NCI-H1048 (cell line): Measurements from ENCODE around the gene SH3BGRL2.

ENCODE experiments used
- DNase-seq: peaks from one replicate; lab custom pipeline; 2025; lab: John Stamatoyannopoulos, UW

The SH3BGRL2 gene

GRCh38 chr6:79630883-79631692 lies at the start of gene SH3BGRL2:
SH3BGRL2 (plus strand) TSS chr6:79631329; CDS start chr6:79631462, 133 bp downstream.
- DNase-seq, result peak; percentile 21

- no peak for DNase-seq
Observed at GRCh38 chr6:79584332-79584731, 46.8 kb upstream of the SH3BGRL2 start.

DNA sequence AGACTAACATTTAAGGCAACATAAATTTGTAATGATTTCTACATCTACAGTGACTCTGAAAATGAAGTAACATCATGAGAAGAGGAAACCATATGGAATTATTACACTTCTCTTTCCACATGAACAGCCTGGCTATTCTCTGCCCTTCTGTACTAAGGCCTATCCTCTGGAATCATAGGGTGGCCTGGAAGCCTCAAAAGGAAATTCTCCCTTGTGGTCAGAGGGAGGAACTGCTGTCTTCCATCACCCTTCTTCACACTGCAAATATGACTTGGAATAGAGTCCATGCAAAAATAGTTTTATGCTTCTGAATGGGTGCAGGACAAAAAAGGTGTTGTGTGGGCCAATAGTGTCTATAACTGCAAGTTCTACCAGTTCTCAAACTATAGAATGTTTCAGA lies 44.6 kb upstream of the SH3BGRL2 start:
- DNase-seq, result no peak

DNA sequence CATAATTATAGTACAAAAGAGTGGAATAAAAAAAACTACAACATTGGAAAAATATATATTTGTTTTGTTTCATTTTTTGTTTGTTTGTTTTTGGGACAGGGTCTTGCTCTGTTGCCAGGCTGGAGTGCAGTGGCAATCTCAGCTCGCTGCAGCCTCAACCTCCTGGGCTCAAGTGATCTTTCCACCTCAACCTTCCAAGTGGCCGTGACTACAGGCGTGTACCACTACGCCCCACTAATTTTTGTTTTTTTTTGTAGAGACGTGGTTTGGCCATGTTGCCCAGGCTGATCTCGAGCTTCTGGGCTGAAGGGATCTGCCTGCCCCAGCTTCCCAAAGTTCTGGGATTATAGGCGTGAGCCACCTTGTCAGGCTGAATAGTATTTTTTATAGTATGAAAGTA lies 41.4 kb upstream of the SH3BGRL2 start:
- DNase-seq, result no peak

DNA sequence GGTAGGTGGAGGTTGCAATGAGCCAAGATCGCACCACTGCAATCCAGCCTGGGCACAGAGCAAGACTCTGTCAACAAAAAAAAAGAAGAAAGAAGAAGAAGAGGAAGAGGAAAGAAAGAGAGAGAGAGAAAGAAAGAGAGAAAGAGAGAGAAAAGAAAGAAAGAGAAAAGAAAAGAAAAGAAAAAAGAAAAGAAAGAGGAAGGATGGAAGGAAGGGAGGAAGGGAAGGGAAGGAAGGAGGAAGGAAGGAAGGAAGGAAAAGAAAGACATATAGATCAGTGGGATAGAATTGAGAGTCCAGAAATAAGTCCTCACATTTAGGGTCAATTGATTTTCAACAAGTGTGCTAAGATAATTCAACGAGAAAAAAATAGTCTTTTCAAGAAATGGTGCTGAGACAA lies 34.0 kb upstream of the SH3BGRL2 start:
- no peak for DNase-seq

DNA sequence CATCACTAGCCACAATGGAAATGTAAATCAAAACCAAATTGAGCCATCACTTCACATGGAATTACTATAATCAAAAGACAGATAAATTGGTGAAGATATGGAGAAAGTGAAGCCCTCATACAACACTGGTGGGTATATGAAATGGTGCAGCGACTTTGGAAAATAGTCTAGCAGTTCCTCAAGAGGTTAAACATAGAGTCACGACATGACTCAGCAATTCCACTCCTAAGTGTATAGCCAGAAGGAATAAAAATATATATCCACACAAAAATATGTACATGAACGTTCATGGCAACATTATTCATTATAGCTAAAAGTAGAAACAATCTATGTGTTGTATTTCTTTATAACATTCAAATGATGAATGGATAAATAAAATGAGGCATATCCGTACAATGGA lies 33.1 kb upstream of the SH3BGRL2 start:
- DNase-seq, result no peak

DNA sequence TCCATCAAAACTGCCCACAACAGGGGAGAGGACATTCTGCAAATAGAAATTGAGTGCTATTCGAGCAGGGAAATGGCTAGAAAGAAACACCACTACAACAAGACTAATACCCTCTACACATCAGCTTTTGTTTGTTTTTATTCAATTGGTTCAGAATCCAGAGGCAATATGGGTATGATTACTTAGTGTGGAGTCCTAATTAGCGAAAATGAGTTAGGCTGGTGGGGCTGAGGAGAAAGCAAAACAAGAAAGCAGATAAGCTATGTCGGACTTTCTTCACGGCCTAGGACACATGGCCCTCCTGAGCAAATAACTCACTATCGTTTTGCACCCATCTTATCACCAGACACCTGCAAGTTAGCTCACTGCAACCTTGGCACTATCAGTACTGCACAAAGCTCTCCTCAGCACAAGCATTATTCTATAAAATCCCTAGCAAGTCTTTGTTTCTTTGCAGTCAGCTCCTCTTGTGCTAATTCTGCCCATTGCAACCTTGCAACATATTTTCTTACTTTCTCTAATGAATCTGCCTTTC lies 31.3 kb upstream of the SH3BGRL2 start:
- no peak for DNase-seq

- DNase-seq, result no peak
Observed at GRCh38 chr6:79600313-79600712, 30.8 kb upstream of the SH3BGRL2 start.

DNA sequence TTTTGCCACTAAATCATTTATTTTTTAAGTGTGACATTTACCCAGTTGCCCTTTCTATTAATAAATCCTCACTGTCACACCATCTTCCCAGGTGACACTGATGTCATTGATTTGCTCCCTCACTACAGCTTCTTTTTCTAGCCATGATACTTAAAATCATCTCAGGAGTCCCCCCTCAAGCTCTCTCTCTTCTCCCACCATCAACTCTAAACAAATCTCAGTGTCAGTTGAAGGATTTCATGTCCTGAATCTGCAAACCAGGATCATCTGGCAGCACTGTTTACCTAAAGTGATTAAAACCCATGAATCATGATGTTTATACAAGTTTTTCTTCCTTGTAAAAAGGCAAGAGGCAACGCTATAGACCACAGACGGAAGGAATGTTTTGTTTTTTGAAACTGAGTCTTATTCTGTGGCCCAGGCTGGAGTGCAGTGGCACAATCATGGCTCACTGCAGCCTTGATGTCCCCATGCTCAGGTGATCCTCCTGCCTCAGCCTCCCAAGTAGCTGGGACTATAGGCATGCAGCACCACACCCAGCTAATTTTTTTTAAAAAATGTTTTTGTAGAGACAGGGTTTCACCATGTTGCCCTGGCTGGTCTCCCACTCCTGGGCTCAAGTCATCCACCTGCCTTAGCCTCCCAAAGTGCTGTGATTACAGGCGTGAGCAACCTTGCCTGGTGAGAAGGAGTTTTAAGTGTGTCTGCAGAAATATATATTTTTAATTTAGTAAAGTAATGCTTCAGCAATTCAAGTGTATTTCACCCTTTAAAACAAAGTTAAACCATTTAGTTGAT lies 30.1 kb upstream of the SH3BGRL2 start:
- DNase-seq, result no peak

DNA sequence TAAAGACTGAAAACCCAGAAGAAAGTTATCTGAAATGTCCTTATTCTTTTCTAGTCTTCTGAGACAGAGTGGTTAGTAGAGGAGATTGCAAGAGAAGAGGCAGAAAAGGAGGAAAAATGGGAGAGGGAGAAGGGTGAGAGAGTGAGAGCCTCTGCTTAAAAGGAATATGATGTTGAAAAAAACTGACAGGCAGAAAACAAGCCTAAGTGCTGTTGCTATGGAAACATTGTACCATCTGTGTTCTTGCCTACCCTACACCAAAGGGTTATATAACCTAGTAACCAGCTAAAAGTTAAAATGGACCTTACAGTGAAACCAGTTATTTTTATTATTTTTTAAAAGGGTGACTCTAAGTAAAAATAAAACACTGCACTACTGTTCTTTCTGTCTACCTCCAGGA lies 28.3 kb upstream of the SH3BGRL2 start:
- no peak for DNase-seq

DNA sequence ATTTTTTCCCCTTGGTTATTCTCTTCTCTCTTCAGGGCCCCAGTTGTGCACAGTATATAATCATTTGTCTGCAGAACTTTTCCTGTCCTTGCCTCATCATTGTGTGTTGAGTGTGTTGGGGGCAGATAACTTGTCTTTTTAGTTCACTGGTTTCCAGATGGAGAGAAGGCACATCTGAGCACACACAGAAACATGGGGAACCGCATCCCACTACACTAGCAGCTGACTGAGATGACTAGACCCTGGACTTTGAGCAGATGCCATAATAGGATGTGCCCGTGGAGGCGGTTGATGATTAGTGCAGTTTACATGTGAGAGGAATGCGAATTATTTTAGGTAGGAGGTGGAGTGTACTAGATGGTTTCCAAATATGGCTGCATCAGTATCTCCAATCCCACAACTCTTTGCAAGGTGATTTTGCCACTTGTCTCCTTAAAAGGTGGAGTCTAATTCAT lies 26.5 kb upstream of the SH3BGRL2 start:
- no peak for DNase-seq

DNA sequence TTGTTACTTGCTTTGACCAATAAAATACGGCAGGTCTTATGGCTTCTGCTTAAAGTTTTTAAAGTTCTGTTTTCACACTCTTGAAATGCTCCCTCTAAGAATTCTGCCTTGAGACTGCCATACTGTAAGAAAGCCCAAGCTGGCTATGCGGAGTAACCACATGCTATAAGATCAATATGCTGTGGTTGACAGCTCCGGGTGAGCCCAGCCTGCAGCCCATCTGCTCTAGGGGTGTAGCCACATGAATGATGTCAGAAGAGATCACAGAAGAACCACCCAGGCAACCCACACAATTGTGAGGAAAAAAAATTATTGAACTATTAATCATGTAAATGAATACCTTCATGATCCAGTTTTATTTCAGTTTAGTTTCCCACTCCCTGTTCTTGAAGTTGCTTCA lies 26.1 kb upstream of the SH3BGRL2 start:
- no peak for DNase-seq

DNA sequence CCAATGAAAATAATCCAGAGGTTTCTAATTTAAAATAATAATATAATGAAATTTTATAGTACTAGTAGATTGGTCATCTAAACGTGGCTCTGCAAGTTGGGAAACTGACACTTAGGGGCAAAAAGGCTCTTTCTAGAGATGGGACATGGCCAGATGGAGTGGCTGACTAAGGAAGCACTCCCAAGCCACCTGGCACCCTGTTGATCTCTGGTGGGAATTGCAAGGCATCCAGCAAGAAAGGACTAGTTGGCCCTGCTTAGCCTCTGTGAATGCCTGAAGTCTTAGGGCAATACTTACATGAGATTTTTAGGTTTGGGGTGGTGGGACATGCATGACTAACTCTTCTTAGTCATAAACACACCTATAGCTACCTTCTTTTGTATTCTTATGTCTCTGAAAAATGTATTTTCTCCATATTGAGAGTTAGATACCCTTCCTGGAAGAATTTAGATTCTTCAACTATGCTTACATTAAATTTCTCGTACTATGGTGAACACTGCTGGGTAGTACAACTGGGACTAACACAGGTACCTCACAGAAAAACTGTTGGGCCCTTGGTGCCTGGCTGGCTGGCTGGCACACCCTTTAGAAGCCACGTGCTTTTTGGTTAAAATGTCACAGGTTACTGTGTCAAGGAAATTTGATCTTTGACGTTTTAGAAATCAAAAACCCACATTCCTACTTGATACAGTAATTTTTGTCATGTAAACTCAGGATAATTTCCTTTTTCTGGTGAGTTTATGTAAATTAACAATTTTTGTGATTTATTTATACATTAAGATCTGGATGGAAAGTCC lies 25.0 kb upstream of the SH3BGRL2 start:
- no peak for DNase-seq

- no peak for DNase-seq
Observed at GRCh38 chr6:79607000-79607399, 24.1 kb upstream of the SH3BGRL2 start.

- no peak for DNase-seq
Observed at GRCh38 chr6:79608334-79609224, 22.6 kb upstream of the SH3BGRL2 start.

DNA sequence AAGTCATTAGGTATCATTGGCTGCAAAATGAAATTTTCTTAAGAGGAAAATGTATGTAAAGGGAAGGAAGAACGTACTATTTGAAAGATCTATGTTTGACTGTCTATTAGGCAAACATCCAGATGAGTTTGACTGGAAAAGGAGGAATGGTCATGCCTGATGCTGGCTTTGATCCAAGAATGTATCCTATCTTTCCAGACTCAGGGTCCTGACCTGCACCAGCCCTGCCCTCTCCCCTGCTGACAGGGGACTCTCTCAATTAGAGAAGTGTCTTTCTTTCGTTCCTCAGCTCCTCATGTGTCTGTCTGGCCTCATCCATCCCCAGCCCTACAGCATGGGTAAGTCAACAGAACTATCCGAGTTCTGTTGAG lies 21.9 kb upstream of the SH3BGRL2 start:
- DNase-seq, result no peak

DNA sequence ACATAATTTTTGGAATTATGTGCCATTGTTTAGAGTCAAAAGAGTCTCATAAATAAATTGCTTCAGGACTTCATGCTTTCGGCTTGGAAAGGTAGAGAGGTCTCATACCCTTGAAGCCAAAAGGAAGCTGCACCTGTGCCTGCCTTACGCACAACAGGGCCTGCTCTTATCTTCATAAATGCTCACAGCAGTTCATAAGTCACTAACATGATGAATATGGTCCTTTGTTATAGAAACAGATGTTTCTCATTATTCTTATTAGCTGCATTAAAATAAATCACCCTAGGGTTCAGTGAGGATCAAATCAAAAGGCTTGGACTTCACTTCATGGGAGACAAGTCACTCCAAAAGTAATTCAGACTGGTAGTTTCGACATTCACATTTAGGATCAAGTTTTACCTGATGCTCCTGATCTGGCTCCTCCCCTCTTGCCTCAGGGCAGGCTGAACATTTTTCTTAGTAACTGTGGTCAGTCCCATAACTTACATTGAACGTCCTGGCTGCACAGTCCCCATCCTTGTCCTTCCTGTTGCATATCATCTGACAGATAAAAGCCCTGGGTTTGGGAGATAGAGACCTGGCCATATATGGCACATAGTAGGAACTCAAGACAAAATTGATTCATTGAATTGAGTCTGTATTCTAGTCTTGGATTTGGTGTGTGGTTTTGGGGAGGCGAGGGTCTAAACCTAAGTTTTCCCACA lies 20.7 kb upstream of the SH3BGRL2 start:
- peak; percentile 39 for DNase-seq

DNA sequence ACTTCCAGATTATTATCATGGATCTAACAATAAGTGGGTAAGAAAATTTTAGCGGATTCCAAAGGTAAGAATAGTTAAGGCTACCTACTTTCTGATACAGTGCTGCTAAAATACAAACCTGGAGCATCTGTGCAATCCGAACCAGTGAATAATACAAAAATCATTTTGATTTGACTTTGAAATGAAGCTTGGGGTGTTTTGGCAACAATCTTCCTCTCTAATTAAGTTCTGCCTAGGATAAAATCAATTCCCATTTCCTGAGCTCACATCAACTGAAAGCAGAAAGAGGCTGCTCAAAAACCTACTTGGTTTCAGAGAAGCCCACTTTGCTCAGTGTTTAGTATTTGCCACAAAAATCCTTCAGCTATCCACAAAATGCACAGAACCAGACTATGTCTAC lies 18.7 kb upstream of the SH3BGRL2 start:
- DNase-seq, result no peak

DNA sequence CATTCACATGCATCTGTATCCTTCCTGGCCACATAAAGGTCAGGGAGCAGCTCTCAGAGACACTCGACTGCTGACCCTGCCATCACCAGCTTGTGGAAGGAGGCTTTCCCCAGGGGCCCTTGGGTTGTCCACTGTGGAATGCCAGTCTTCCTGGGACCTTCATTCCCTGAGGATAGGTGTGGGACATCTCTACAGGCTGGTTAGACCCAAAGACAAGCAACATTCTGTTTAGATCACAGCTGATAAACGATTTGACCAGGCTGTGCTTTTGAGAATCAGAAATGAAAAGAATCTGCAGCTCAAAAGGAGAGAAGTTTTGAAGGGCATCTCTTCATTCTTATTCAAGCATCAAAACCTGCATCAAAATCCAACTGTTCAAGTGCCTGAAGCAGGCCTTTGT lies 18.2 kb upstream of the SH3BGRL2 start:
- DNase-seq, result no peak

GRCh38 chr6:79613912-79614311 lies 17.2 kb upstream of the SH3BGRL2 start:
- DNase-seq, result no peak
